HG03575 (cell line): ENCODE data around the gene NAALADL1.

Source experiments
- ATAC-seq: cut with Tn5 transposase; IDR thresholded peaks from one replicate; pipeline ENCODE4 v1.9.1; 2021; ENCODE audit not compliant: unreplicated experiment, insufficient number of reproducible peaks, low FRiP score; ENCODE audit errors: extremely low read depth

Gene NAALADL1

DNA sequence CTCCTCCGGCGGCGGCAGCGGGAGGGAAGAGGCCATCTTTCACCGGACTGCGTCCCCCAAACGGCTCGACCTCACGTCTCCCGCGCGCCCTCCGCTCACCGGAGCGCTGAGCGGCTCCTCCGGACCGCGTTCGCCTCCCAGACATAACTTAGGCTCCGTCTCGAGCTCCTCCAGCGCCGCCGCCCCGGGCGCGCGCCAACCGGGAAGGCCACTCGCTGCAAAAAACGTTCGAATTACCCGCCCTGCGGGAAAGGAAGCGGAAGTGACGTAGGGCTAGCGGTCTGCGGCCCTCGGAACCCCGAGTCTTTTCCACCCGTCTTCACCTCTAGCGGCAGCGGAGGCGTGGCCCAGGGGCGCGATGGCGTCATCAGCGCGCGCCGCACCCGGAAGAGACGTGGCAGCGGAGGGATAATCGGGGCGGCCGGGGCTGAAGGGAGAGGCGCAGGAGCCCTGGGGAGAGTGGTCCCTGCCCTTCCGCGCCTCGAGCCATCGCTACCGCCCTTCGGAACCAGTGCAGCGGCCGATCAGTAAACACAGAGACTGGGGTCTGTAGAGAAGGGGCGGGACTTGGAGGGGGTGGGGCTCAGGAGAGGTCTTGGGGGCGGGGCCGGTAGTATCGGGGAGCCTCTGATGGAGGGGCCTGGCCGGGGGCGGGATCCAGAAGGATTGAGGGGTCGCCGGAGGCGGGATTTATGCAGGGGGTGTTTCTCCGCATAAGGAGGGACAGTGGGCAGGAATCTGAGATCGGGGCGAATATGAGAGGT, 25.7 kb upstream of the NAALADL1 start, which contains the start of the genes CDCA5 and ZFPL1:
Gene CDCA5 (minus strand): TSS at position 207 of the 764 bp plus-strand sequence. CDS start 62 bp downstream, at position 145.
Gene ZFPL1 (plus strand): TSS at position 389 of the 764 bp plus-strand sequence. CDS start 477 bp downstream, outside the sequence.
- ATAC-seq: no peak

DNA sequence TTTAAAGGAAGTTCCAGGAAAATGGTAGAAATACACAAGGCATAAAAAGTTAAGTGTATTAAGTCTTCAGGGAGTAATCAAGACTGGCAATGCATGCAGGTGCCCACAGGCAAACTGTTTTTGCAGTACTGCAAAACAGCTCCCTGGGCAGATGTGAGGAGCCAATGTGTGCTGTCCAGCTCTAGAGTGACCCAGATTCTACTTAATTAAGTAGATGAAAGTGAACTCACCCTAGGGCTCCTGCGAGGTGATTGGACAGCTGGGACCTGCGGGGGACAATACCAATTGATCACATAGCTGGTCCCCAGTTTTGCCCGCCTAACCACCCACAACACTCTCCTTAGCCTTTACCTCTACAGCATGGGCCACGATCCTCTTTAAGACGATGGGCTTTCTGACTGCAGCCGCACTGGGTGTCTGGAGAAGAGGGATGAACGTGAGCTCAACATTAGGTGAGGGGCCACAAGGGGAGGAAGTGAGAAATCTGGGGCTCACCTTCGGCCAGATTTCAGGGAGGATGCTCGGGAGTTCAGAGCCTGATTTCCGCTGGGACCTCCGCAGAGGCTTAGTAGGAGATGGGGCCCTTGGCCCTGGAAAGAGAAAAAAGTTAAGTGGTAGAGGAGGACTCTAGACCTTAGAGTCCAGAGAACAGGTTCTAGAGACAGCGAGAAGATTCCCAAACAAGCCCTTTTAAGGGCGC, 24.9 kb upstream of the NAALADL1 start:
- ATAC-seq: no peak

DNA sequence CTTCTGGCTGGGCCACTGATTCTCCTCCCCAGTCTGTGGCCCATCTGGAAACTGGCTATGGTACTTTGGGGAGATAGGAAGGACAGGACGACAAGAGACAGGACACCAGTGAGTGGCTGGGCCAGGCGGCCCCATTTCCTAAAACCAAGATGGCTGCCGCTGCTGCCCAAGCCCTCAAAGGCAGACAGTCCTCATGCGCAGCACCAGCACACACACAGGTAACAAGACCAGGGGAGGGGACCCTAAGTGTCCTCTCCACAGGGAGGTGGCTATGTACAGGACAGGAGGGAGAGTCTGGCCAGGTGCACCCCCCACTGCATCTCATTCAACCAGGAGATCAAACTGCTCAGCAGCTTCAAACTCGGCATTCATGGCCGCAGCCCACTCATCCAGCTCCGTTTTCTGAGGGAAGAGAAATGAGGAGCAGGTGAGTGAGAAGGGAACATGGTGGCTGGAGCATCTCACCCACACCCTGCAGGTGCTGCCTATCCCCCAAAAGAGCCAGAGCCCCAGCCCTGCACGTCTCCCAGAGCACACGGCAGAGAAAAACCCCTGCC, 20.5 kb upstream of the NAALADL1 start:
- ATAC-seq: no peak

DNA sequence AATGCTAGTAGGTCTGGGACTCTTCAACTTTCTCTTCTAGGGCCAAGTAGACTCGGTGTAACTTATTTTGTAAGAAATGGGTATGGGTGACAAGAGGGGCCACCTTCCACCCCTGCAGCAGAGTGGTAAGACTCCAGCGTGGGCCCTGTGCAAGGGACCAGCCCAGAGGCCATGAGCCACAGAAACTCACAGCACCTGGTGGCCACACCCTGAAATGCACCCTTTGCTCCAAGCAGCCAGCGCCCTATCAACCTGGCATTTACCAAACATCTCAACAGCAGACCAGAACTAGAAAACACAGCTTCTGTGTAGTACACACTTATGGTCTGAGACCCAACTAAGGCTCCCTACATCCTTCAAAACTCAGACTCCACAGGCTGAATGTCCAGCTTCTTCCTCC, 19.8 kb upstream of the NAALADL1 start:
- no peak for ATAC-seq

DNA sequence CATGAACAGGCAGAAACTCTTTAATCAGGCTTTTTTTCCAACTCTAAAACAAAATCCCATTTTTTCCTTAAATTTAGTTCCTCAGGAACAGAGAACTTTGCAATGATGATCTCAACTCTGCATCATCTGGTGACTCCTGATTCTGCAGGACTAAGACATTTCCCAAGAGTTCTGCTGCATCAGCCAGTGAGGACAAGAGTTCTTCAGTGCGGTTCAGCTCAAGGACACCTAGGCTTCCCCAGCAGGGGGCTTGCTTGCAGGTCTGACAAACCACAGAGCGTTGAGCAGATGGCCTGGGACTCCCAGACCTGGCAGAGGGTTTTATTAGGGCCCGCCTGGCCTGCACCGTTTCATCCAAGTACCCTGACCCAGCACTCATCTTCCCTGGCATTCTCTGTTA, 19.1 kb upstream of the NAALADL1 start:
- ATAC-seq: no peak

DNA sequence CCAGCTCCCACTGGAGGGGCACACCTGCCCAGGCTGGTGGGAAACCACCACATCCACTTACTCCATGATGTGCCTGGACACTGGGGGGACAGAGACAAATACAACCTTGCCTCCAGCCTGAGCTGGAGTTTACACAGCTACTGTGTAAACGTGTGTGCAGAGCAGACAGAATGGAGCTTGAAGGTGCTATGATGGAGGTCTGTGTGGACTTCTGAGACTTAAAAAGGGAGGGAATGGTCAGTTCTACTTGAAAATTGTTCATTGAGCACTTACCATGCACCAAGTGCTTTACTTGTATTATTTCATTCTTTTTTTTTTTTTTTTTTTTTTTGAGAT, 14.2 kb upstream of the NAALADL1 start:
- ATAC-seq: no peak

DNA sequence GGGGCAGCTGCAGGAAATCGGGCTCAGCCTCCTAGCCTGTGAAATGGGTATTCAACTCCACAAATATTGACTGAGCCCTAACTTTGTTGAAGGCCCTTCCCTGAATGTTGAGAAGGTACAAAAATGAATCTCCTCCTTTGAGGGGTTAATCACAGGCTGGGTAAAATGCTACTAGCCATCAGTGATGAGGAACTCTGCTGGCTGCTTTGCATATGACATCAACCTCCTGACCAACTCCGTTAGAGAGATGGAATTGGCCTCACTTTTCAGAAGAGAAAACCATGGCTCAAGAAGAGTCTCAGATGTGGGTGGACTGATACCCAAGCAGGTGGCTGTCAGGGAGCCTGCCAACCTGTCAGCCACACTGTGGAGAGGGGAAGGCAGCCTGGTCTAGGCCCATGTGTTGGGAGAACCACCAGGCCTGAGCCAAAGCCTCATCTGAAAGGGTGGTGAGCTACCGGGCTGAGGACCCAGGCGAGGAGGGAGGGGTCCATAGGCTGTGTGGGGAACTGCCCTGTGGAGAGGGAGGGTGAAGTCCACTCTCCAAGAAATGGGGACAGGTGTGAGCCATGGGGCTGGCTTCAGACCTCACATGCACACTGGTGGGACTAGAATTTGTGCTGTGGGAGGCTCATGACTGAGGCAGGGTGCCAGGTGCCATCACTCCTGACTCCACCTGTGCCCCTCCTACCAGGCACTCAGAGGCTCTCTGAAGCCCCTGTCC, 13.7 kb upstream of the NAALADL1 start:
- ATAC-seq: no peak

DNA sequence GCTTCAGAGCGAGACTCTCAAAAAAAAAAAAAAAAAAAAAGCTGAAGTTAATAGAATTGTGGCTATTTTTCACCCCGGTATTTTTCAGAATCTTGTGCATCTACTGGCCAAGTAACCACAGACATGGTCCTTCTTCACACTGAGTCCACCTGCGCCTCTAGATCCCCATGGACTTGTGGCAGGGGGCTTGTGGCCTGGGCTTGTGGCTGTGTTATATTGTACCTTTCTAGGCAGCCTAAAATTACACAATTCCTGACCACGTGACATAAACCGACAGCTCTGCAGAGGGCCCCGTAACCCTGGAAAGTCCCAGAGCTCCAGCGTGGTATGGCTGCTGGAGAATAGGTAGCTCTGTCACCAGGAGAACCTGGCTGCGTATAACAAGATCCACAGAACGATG, 10.9 kb upstream of the NAALADL1 start:
- ATAC-seq: no peak

DNA sequence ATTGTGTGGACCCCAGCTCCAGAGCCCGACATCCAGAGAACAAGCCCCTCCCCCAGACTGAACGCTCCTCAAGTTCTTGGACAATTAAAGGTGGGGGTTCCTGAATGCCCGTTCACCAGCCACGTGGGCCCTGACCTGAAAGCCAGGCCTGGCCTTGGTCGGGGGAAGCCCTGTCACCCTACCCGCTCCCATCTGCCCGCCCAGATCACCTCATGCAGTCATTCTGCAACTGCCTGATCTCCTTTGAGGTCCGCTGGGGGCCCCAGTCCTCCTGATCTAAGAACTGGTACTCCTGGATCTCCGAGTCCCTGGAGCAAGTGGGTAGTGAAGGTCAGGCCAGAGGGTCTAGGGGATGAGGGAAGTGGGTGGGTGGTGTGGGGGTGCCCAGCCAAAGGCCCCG, 9.1 kb upstream of the NAALADL1 start:
- no peak for ATAC-seq

DNA sequence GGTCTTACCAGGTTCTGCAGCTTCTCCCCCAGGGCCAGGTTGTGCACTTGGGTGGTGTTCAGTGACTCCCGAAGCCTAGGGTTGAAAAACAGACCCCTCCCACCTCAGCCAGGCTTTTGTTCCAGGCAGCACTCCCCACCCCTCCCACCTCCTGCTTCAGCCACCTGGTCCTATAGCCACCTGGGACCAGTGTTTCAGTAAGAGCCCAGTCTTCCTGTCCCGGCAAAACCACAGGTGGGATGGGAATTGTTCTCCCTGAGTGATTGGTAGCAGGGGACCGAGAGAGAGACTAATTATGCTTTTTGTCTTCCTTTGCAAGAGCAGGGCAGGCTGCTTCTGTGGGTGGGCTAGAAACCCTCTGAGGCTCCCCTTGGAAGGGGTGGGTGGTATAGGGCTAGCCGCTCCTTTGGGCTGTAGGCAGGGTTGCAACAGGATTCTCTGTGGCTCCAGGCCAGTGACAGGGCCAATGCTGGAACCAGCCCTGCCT, 8.5 kb upstream of the NAALADL1 start:
- ATAC-seq: no peak

DNA sequence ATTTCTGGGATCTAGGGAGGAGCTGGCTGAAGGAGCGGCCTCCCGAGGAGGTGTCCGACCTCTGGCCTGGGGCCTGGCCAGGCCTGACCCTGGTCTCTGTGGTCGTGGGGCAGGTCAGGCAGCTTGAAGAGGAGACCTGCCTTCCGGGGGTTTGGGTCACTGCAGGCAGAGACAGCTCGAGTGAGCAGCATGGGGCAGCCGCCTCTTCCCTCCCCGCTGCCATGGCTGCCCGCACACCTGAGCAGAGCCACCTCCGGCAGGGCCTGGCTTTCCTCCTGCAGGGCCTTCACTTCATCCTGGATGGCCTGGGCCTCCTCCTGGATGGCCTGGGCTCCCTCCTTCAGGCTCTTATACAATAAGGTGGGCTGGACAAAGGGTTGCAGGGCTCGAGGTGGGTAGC, 8.0 kb upstream of the NAALADL1 start:
- no peak for ATAC-seq

DNA sequence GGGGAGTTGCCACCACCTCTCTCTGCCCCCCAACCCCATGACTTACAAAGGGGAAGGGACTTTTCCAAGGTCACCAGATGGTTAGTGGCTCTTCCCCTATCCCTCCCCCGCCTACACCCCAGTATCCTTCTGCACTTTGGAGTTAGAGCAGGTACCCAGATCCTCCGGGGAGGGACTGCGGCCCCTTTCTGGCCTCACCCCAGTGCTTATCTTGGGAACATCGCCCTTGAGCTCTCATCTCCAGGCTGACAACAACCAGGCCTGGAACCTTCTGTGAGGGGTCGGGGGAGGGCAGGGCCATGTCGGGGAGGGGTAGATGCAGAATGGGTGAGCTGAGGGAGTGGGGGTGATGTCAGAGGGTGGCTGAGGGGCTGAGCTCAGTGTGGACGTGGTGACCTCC, 7.5 kb upstream of the NAALADL1 start:
- no peak for ATAC-seq

DNA sequence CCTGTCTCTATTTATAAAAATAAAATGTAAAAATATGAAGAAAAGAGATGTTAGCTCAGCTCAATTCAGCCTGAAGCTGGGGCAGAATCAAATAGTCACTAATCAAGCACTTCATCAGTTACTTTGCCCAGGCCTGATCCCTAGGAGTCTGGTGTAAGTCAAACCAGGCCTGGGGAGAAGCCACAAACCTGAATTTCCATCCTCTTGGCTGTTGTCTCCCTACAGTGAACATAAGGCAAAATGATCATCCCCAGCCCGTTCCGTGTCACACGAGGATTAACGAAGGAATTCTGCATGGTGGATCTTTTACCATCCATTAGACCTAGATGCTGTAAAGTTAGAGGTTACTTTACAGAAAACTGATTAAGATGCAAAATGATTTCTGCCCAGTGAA, 6.5 kb upstream of the NAALADL1 start:
- ATAC-seq: no peak

DNA sequence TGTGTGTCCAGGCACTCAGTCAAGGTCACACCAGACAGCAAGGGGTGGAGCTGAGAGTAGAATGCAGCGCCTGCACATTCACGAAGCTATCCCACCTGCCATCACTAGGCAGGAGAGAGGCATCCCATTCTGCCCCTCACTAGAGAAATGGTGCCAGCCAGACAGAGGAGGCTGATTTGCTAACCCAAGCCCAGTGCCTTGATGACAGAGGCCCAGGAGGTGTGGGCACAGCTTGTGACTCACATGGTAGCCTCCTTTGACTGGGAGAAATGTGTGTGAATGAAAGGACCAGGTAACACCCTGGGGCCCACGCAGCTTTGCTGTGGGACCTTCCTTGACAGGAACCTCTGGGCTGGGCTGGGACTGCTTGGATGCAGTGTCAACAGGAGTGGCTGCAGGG, 5.2 kb upstream of the NAALADL1 start:
- no peak for ATAC-seq

DNA sequence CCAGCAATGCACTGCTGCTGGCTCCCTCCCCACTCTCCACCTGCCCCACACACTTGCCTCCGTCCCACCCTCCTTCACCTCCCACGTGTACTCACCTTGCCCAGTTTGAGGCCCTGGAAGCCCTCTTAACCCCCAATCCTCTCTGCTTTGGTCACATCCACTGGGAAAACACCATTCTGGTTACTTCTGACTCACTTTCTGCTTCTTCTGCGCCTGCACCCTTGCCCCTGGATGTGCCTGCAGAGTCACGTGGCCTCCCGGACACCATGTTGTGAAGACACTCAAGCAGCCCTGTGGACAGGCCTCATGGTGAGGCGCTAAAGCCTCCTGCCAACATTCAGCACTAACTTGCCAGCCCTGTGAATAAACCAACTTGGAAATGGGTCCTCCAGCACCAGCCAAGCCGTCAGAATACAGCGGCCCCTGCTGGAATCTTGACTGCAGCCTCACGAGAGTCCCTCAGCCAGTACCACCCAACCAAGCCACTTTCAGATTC, 2.6 kb upstream of the NAALADL1 start:
- no peak for ATAC-seq

DNA sequence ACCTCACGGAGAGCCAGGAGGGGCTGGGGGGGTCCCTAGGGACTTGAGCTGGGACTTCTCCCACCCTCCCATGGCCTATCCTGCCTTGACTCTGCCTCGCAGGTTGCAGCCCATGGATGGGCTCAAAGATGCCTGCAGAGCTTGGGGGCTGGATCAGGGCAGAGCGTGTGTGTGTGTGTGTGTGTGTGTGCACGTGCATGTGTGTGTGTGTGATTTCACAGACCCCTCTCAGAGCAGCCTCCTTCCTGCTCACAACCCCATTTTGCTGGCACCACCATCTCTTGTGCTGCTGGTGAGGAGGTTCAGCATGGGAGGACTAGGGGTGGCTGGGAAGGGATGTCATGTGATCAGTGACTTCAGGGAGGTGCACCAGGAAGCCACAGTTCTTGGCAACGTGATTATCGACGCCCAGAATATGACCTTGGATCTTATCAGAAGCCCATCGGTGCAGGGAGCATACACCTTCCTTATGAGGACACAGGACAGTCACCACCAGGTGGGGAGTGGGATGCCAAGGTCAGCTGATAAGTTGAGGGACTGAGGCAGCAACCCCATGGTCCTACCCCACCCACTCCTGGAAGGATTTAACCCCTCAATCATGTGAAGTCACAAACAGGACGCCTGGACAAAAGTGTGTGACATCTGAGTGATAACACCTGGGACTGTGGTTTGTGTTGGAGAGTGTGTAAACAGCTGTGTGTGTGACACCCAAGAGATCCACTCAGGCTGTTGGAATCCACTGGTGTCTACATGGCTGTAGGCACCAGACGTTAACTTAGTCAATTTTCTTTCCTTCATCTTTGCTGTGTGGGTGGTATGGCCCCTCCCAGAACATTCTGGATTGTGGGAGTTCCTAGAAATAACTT, 1.8 kb upstream of the NAALADL1 start:
- ATAC-seq: no peak

DNA sequence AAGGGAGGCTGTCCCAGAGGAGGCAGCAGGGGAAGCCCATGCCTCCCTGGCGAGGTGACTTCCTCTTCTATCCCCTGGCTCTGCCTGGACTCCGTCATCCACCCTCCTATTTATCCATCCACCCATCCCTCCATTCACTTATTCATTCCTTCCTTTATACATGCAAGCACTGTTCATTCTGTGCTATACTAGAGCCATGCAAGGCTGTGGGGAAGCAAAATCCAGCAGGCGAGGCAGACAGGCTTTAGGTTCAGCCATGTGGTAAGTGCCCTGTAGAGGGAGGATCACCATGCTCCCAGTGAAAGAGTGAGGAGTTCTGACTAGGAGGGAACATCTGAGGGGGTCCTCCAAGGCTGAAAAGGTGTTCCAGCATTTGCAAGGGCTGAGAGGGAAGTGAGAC, 1.2 kb upstream of the NAALADL1 start:
- ATAC-seq: no peak

DNA sequence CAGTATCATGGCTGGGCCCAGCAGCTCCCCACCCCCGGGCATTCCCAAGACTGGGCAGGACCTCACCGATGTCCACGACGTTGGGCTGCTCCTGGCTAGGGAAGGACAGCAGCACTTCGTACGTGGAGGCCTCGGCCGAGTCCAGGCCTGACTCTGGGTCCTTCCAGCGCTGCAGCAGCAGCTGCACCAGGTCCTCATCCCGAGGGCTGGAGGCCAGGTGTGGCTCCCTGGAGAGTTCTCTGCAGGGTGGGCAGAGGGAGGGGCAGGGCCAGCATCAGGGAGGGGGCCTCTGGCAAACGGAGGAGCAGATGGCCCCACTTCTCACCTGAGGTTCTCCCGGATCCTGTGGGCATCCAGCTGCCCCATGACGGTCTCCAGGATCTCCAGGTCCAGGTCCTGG, 341 bp downstream of the NAALADL1 start:
- ATAC-seq: no peak
